Hippocampal formation (tissue), 2 donors: ENCODE results near the gene TPP1.

Experiments used
- DNase-seq, 2 donors: peaks; one replicate each; lab custom pipeline; 2025; lab: John Stamatoyannopoulos, UW

TPP1 gene

DNA sequence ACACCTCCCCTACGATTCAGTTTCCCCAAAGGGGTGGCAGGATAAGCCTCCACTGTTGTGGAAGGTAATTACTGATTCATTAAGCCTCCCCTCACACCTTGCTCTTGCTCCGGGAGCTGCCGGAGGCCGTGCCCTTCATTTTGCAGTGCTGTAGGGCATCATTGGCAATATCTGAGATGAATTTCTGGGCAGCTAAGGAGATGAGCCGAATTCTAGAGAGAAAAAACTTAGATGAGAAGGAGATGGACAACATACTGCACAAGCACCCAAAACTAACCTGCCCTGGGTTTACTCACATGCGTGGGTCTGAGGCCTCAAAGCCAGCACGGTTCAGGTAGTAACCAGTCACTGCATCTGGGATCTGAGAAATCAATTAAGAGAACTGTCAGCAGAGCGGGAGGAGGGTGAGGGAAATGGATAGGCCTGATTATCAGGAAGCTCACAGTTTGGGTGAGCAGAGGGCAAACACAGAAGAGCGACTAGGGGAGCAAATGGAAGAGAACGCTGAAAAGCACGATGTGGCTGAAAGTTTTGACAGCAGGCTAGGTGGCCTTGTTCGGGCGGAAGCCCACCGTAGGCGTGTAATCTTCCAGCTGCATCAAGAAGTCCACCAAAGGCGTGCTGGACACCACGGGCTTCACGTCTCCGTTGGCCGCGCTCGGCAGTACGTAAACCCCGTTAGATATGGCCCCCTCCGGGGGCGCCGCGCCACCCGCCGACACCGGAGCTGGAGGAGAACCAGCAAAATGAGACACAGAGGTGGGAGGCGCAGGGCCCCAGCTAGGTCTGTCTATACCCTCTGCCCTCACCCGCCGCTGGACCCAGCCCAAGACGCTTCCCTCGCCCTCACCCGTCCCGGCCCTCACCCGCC is 7.9 kb downstream of the TPP1 start:
- DNase-seq = no peak

DNA sequence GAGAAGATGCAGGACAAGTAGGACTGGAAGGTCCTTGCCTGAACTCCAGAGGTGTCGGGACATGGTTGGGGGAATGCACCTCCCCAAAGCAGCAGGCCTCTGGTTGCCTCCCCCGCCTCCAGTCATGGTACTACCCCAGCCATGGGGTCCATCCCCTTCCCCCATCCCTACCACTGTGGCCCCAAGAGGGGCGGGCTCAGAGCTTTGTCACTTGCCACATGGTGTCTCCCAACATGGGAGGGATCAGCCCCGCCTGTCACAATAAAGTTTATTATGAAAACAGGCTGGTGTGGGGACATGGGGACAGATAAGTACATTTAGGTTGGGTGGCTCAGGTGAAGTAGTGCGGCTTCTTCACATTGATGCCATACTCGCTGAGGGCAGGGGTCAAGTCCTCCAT is 8.6 kb downstream of the TPP1 start:
- no peak for DNase-seq

DNA sequence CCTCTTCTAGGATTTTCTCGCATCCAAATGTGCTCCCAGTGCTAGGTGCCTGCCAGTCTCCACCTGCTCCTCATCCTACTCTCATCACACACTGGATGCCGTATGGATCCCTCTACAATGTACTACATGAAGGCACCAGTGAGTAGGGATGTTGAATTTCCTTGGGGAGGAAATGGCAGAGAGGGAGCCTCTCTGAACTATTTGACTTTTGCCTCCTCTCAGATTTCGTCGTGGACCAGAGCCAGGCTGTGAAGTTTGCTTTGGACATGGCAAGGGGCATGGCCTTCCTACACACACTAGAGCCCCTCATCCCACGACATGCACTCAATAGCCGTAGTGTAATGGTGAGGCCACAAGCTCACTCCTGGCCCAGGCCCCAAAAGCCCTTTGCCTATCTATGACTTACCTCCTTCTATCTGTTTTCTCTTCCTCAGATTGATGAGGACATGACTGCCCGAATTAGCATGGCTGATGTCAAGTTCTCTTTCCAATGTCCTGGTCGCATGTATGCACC is 9.7 kb downstream of the TPP1 start:
- no peak for DNase-seq

DNA sequence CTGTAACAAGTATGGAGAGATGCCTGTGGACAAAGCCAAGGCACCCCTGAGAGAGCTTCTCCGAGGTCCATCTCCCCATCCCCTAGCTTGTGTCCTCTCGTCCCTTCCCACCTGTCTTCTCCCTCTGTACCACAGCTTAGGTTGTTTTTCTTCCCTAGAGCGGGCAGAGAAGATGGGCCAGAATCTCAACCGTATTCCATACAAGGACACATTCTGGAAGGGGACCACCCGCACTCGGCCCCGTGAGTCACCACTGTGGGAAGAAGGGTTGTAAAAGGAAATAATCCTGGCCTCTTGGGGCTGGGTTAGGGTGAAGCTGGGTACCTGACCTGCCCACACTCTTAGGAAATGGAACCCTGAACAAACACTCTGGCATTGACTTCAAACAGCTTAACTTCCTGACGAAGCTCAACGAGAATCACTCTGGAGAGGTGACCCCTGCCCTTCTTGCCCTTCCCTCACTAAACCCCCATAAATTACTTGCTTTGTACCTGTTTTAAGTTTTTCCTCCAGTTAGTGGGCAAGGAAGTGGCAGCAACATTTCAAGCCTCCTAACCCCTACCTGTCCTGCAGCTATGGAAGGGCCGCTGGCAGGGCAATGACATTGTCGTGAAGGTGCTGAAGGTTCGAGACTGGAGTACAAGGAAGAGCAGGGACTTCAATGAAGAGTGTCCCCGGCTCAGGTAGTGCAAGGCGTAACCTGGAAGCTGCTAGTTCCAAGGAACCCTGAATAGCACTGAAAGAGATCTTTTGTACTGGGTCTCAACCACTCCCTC is 10.3 kb downstream of the TPP1 start:
- no peak for DNase-seq

DNA sequence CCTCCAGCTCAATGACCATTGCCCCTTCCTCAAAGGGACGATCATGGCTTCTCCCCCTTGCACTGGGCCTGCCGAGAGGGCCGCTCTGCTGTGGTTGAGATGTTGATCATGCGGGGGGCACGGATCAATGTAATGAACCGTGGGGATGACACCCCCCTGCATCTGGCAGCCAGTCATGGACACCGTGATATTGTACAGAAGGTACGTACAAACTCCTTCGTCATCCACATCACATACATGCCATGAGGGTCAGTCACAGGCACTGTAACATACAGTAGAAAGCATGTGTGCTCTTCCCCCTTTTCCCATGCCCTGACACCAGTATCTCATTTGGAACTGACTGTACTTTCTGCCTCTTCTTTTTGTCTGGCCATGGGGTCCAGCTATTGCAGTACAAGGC is 11.2 kb downstream of the TPP1 start:
- DNase-seq = no peak

DNA sequence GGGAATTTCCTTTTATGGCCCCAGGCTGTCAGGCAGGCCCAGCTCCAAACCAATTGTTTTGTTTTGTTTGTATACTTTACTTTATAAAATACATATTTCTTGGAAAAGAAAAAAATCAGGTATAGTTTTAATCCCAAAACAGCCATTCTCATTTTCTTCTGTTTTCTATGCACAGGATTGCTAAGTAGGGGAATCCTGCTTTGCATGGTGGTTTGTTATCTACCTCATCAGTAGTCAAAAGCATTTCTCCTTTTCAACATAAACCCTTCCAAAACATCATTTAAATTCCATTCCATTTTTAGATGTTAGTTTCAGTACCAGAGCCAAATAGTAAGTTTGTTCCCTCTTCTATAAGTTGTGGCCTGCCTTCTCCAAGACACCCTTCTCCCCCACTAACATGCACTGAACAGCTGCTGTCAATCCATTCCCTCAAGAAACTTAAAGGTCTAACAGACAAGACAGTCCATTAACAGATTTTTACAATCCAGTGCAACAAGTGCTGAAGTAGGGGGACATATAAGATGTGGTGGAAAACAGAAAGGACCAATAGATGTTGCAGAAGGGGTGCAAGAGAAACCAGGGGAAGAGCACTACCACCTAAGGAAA is 11.9 kb downstream of the TPP1 start:
- DNase-seq = no peak

DNA sequence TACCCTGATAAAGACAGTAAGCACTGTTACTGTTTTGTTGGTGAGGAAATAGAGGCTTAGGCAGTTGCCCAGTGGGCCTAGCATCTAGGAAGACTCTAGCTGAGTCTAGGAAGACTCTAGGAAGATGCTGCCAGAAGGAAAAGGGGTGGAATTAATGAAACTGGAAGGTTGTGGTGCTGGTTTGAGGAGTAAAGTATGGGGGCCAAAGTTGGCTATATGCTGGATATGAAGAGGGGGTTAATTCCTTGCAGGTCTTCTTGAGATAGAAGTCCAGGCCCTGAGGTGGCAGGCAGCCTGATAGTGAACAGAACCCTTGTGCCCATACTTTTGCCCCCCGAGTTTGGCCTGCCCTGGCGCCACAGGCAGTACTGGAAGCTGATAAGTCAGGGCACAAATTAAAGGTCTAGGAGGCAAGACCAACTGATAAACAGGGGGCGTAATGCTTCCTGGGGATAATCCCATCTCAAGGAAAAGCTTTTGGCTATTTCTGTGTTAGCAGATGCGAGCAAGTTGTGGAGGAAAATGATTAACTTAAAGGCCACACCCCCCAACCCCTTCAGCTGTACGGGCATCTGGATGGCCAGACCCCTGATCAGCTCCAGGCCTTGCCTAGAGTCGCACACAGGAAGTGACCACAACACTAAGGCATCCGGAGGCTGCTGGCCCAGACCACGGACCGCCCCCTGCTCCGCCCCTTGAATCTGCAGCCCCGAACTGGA is 12.6 kb downstream of the TPP1 start:
- peak; percentile 73 to 80 for DNase-seq

DNA sequence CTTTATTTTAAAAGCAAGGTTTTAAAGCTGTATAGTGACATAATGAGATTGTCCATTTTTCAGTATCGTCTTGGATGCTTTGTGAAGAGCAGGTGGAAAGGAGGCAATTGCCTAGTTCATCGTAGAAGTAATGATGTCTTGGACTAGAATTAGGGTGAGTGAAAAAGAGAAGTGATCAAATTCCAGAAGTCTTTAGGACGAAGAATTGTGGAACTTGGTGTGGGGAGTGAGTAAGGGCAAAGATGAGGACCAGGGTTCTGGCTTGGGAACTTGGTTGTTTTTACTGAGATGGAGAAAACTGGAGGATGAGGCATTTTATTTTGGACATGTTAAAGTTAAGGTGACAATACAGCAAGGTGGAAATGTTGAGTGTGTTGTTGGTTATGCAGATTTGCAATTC is 14.4 kb downstream of the TPP1 start:
- DNase-seq = no peak

DNA sequence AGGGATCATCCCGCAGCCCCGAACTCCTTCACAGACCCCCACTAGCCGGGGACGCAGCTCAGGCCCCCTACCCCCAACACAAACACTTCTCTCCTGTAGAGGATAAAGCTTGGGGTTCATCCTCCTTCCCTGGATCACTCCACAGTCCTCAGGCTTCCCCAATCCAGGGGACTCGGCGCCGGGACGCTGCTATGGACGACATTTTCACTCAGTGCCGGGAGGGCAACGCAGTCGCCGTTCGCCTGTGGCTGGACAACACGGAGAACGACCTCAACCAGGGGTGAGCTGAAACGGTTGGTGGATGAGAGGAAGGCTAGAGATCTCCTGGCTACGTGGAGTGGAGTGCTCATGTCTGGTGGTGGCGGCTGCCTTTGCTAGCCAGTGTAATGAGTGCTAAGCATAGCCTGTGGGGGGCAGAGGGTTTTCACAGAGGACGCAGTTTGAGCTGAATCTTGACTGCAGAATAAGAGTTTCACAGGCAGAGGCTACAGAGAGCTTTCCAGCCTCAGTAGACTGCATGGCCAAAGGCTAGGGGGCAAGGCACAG is 15.1 kb downstream of the TPP1 start:
- peak; percentile 39 to 55 for DNase-seq

DNA sequence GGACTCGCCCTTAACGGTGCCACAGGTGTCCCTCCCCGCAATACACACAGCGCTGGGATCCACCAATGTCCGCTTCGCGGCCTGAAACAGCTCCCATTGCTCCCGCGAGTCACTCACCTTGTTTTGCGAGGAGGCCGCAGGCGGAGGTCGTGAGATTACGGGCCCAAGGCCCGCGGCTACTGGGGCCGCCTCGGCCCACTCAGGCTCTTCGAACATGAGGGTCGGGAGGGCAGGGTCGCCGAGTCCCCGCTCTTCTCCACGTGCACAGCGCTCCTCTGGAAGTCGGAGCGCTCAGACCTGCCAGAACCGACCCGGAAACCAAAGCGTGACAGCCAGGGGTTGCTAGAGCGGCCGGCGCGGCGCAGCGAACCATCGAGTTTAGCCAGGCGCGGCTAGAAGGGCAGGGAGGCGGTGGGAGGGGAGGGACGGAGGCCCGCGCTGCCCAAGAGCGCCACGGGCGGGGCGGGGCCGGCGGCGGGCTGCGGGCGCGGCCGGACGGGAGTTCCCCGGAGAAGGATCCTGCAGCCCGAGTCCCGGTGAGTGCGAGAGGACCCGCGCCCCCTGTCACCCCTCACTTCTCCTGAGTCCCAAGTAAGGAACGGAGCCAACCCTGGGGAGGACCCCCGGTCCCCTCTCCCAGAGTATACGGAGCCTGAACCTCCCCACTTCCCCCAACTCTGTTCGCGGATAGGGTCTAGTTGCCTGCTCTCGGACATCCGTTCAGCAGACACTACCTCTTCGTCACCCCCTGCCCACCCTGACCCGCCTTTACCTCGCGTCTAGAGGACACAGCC is 15.7 kb downstream of the TPP1 start, which contains the start of the genes ILK and RRP8:
Gene ILK (plus strand): TSS at position 488 of the 794 bp plus-strand sequence. CDS start 498 bp downstream, outside the sequence.
Gene RRP8 (minus strand): TSS at position 330 of the 794 bp plus-strand sequence. CDS start 114 bp downstream, at position 216.
- DNase-seq = peak; percentile 91 to 93

DNA sequence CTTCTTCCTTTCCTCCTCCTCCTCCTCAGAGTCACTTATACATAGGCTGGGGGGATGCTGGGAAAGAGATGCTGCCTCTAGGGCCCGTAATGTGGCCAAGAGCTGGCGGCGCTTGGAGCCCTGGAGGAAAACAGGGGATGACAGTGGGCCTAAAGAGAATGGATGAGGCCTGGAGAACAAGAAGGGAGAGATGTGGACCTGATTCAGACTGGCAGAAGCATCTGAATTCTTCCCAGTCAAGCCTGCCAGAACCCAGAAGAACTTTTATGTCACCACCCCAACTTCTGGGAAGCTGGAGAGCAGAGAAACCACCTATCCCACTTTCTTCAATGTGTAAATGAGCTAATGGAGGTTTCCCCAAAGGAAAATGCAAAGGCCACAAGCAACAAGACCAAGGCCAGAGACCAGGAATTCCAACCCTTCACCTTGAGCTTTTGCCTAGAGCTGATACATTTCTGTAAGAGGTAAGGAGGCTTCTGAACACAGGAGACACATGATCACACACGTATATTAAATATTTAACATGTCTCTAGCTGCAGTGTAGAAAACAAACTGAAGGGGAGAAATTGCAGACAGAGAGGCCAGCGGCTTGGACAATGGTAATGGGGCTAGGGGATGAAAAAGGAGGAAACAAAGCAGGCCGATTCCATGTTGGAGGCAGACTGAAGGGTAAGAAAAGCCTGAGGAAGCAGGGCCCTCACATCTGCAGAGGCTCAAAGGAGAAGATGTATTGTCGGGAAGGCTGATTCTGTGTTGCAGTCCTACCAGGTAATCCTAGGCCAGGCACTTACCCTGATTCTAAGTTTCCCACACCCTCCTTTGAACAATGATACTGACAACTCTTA is 16.9 kb downstream of the TPP1 start:
- no peak for DNase-seq

DNA sequence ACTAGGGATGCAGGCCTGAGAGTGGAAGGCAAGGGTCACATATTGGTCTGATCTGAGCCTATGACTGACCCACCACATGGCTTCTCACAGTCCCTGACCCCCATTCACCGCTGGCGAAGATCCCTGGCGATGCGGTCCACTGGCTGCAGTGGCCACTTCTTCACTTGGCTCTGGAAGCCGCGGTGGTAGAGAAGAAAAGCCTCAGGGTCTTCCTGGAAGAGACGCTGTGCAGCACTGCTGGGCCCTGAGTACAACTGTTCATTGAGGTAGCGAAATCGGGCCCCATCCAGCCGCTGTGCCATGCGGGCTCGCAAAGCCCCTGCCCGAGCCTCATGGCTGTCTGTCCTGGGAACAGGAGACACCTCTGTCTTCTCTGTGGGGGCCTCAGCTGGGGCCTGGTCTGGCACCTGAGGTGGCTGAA is 18.2 kb downstream of the TPP1 start:
- DNase-seq = no peak

DNA sequence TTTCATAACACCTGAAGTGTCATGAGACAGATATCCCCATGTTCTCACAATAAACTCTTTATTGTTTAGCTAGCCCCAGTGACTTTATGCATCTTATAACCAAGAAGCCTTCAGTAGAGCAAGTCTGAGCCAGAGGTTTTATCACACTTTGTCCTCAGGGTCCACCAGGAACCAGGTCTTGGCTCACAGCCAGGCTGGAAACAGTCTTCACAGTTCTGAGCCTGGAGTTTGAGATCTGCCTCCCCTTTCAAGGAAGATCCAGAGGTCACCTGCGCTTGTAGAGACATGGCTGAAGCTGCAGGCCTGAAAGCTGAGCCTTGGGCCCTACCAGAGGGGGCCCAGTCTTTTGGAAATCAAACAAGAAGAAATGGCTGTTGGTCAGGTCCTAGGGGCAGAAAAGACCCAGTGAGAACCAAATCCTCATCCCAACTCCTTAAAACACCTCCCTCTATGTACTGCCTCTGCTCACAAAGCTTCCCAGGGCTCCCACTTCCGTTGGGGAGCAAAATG is 19.3 kb downstream of the TPP1 start:
- no peak for DNase-seq

DNA sequence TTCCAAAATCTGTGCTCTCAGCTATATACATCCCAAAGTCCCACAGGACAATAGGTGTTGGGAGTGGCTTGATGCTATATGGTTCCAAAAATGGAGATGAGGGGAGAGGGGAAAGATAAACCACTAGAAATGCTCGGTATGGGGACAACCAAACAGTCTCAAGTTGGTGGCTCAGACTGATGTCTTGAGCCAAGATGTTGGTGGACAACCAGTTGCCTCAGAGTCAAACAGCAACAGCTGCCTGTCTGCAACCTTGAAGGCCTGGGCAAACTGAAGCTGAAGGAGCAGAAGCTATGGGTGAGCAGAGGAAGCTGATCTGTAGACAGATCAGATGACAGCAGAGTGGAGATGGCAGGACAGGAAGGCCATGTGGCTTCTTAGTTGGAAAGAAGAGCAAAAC is 19.8 kb downstream of the TPP1 start:
- DNase-seq = no peak

DNA sequence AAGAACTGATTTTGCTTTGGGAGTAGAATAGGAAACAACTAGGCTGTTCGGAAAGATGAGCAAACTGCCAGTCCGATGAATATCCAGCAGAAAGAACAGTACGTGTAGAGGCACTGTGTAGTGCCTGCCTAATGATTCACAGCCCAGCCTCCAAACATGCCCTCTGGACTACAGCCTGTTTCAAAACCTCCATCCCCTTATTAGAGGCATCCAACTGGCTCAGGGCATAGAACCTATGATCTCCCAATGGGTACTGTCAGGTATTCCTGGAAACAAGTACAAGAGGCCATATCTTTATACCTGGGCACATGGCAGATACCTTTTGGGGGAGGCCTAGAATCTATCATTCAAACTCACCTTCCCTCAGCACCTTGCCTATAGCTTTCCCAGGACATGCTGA is 20.7 kb downstream of the TPP1 start:
- no peak for DNase-seq

DNA sequence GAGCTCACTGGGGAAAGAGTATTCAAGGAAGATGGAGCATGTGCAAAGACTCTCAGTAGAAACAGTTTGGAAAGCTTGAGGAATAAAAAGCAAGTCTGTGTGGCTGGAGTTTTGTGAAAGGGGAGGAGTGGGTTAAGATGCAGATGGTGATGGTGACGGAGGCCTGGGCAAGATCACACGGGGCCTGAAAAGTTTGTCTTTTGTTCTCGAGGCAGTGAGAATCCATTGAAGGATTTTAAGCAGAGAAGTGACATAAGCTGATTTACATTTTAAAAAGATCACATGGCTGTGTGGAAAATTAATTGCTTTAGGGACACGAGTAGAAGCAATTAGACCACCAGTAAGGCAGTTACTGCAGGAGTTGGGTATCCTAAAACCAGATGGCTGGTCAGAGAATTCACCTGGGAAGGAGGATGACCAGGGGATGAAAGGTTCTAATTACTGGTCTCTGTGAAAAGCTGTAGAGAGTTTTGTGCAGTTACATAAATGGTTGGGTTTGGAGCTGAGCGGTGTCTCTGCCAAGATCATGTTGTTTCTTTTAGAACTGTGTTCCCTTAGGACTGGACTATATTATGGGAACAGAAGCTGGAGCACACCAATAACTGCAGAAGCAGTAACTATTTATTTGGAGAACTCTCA is 22.9 kb downstream of the TPP1 start:
- peak; percentile 29 to 74 for DNase-seq

DNA sequence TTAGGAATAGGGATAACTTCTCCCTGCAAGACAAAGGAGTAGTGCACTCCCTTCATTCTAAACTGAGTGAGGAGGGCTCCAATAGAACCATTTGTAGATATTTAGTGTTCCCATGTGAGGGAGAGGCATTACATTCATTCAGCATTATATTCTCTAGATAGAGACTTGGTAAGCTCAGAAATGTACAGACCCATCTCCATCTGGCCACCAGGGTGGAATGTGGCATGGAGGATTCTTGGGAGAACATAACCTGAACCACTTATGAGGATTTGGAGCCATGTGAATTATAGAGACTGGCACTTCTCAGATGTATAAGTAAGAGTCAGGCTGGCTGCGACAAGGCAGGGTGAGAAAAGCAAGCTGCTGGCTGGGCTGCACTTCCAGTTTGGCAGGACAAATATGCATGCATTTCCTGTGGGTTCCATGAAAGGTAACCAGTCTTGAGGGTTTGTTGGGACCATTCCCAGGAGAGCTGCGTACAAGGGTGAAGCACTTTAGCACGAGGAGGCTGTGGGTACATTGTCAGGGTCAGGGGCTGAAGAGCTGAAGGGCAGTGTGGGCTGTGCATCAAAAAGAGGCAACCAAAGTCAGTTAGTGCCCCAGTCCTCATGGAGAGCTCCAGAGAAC is 25.0 kb downstream of the TPP1 start:
- no peak for DNase-seq

DNA sequence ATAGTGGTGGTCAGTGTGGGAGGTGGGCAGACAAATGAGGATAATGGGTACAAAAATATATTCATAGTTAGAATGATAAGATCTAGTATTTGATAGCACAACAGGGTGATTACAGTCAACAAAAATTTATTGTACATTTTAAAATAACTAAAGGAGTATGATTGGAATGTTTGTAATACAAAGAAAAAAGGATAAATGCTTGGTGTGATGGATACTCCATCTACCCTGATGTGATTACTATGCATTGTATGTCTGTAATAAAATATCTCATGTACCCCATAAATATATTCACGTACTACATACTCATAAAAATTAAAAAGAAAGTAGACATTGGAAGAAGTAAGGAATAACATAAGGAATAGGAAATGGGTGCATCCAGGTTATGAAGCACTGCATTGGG is 31.2 kb downstream of the TPP1 start:
- no peak for DNase-seq
